ENCODE results near the gene SGTB.
"Not testable (repeated sequence)": the region's sequence is repeated elsewhere in the genome, so short reads cannot be mapped to it uniquely, and the experiment has no call there.

The SGTB gene

GRCh38 chr5:65624025-65624570, 97.8 kb downstream of the SGTB start, which contains the start of gene TRIM23:
TRIM23 (minus strand) TSS chr5:65624333; CDS start chr5:65624274, 59 bp downstream.
- no peaks in the 10 kb centered on the region for H3K9me3 ChIP-seq (ENCODE audit: control insufficient read depth, low read length)
- H3K27ac ChIP-seq (ENCODE audit: low read depth, low read length, severe bottlenecking), result peak within 1 kb of the TSS; percentile 81
- WGBS, 2 experiments (ENCODE audit: insufficient coverage in 2 of 2), result 0% methylated on average over 11 to 26 of the region's 32 CpGs
- H3K4me3 ChIP-seq (ENCODE audit: extremely low read depth, insufficient read depth, low read length, poor library complexity, severe bottlenecking), result peak within 1 kb of the TSS; percentile 80
- H3K4me1 ChIP-seq (ENCODE audit: control insufficient read depth, insufficient read depth, low read length, poor library complexity, severe bottlenecking), result no peaks in the 10 kb centered on the region
- H3K36me3 ChIP-seq (ENCODE audit: control insufficient read depth, insufficient read depth, low read length), result peaks cover 10% of the 10 kb centered on the region

- WGBS, 2 experiments (ENCODE audit: insufficient coverage in 2 of 2), result 33 to 37% methylated on average over 2 to 3 of the region's 9 CpGs
- Histone ChIP-seq H3K27ac (ENCODE audit: low read depth, low read length, severe bottlenecking) (no peak overlapping the region), H3K4me3 (ENCODE audit: extremely low read depth, insufficient read depth, low read length, poor library complexity, severe bottlenecking) (peak overlapping the region; percentile 80), H3K9me3 (ENCODE audit: control insufficient read depth, low read length) (no peaks in the 10 kb centered on the region), H3K4me1 (ENCODE audit: control insufficient read depth, insufficient read depth, low read length, poor library complexity, severe bottlenecking) (no peaks in the 10 kb centered on the region), H3K36me3 (ENCODE audit: control insufficient read depth, insufficient read depth, low read length) (peaks cover 6% of the 10 kb centered on the region)
Measured at GRCh38 chr5:65623482-65623881, 98.4 kb downstream of the SGTB start.

GRCh38 chr5:65621961-65622360, 99.9 kb downstream of the SGTB start:
- H3K4me3 ChIP-seq (ENCODE audit: extremely low read depth, insufficient read depth, low read length, poor library complexity, severe bottlenecking); H3K27ac ChIP-seq (ENCODE audit: low read depth, low read length, severe bottlenecking); H3K4me1 ChIP-seq (ENCODE audit: control insufficient read depth, insufficient read depth, low read length, poor library complexity, severe bottlenecking); H3K36me3 ChIP-seq (ENCODE audit: control insufficient read depth, insufficient read depth, low read length); H3K9me3 ChIP-seq (ENCODE audit: control insufficient read depth, low read length): not testable (repeated sequence)
- 100% methylated on average over 3 of the region's 4 CpGs for WGBS, 2 experiments (ENCODE audit: insufficient coverage in 2 of 2)

GRCh38 chr5:65620021-65620420, 101.9 kb downstream of the SGTB start:
- H3K9me3 ChIP-seq (ENCODE audit: control insufficient read depth, low read length), result no peaks in the 10 kb centered on the region
- H3K4me3 ChIP-seq (ENCODE audit: extremely low read depth, insufficient read depth, low read length, poor library complexity, severe bottlenecking), result no peak overlapping the region
- no CpG with 5 or more reads among the region's 4 CpGs for WGBS, 2 experiments (ENCODE audit: insufficient coverage in 2 of 2)
- H3K4me1 ChIP-seq (ENCODE audit: control insufficient read depth, insufficient read depth, low read length, poor library complexity, severe bottlenecking), result no peaks in the 10 kb centered on the region
- peaks cover 16% of the 10 kb centered on the region for H3K36me3 ChIP-seq (ENCODE audit: control insufficient read depth, insufficient read depth, low read length)
- no peak overlapping the region for H3K27ac ChIP-seq (ENCODE audit: low read depth, low read length, severe bottlenecking)

Data from mesodermal cell (in vitro differentiated cells).